SK-N-SH (cell line): ENCODE measurements around the gene PSKH1. TPM values are rescaled to one million over a fixed set of nuclear protein-coding genes. Genes with fewer than 3 reads are reported as not detected.

Experiments used
- CTCF ChIA-PET: fragments of 300-600, 350-600 bp; formaldehyde crosslinking; extraction: SDS; loops from one replicate; lab custom pipeline; 2021; lab: Yijun Ruan, JAX
- POLR2A ChIA-PET: fragments of 350-600 bp; sonication (Branson Sonifier 250); formaldehyde crosslinking; extraction: SDS; loops from one replicate; lab custom pipeline; 2020; ENCODE audit warnings: antibody characterized with exemption, inconsistent platforms; lab: Yijun Ruan, JAX
- DNase-seq: peaks from one replicate; pipeline ENCODE4 v3.0.0; 2012
- H2AFZ ChIP-seq: fragments of 200-600 bp; sonication (generic); 2 replicates; pipeline ENCODE4 v1.8.1; 2016; ENCODE audit warnings: antibody characterized with exemption, mild to moderate bottlenecking, low read depth
- H3F3A ChIP-seq: fragments of 200-600 bp; sonication (generic); replicated peaks from 2 replicates; pipeline ENCODE3; 2016; ENCODE audit warnings: antibody characterized with exemption, mild to moderate bottlenecking; ENCODE audit not compliant: insufficient read depth
- H3K27ac ChIP-seq, 2 experiments: fragments of 200-500 bp in 1 of 2; fragments of 200-600 bp in 1 of 2; sonication (Bioruptor generic) in 1 of 2; sonication (generic), shearing (Covaris generic) in 1 of 2; 2 replicates each; pipeline versions ENCODE4 v1.5.1 to v1.6.1; 2014 to 2016; ENCODE audit warnings: low read depth in 2 of 2, inconsistent platforms in 1 of 2, low read length in 1 of 2, mild to moderate bottlenecking in 1 of 2, mixed read lengths in 1 of 2
- H3K27me3 ChIP-seq: fragments of 200-600 bp; sonication (generic), shearing (Covaris generic); 2 replicates; pipeline ENCODE4 v1.6.1; 2016; ENCODE audit warnings: mixed run types; ENCODE audit not compliant: insufficient read depth
- H3K36me3 ChIP-seq, 2 experiments: fragments of 200-500 bp in 1 of 2; fragments of 200-600 bp in 1 of 2; sonication (Bioruptor generic) in 1 of 2; sonication (generic) in 1 of 2; replicated peaks in 1 of 2; 2 replicates each; pipeline versions ENCODE3 to v1.5.1; 2014 to 2016; ENCODE audit warnings: low read length in 1 of 2, mild to moderate bottlenecking in 1 of 2; ENCODE audit not compliant: insufficient read depth in 2 of 2, control insufficient read depth in 1 of 2
- H3K4me1 ChIP-seq, 2 experiments: fragments of 200-500 bp in 1 of 2; fragments of 200-600 bp in 1 of 2; sonication (Bioruptor generic) in 1 of 2; sonication (generic), shearing (Covaris generic) in 1 of 2; 2 replicates each; pipeline versions ENCODE4 v1.5.1 to v1.6.1; 2014 to 2016; ENCODE audit warnings: low read depth in 1 of 2, low read length in 1 of 2, mixed run types in 1 of 2; ENCODE audit not compliant: insufficient read depth in 2 of 2, control insufficient read depth in 1 of 2
- H3K4me2 ChIP-seq: fragments of 200-600 bp; sonication (generic), shearing (Covaris generic); 2 replicates; pipeline ENCODE4 v1.6.1; 2017; ENCODE audit warnings: mixed run types
- H3K4me3 ChIP-seq, 2 experiments: fragments of 200-500 bp in 1 of 2; fragments of 200-600 bp in 1 of 2; sonication (Bioruptor generic) in 1 of 2; sonication (generic), shearing (Covaris generic) in 1 of 2; 2 replicates each; pipeline versions ENCODE4 v1.5.1 to v1.8.1; 2014 to 2016; ENCODE audit warnings: low read depth in 2 of 2, inconsistent platforms in 1 of 2, low read length in 1 of 2, mild to moderate bottlenecking in 1 of 2, mixed read lengths in 1 of 2, moderate library complexity in 1 of 2
- H3K79me2 ChIP-seq: fragments of 200-600 bp; sonication (generic); 2 replicates; pipeline ENCODE4 v1.8.1; 2017; ENCODE audit warnings: mild to moderate bottlenecking; ENCODE audit not compliant: insufficient read depth
- H3K9ac ChIP-seq: fragments of 200-600 bp; sonication (generic); 2 replicates; pipeline ENCODE4 v1.6.1; 2017; ENCODE audit warnings: mixed run types
- H3K9me2 ChIP-seq: fragments of 200-600 bp; sonication (generic); 2 replicates; pipeline ENCODE4 v1.6.1; 2017; ENCODE audit warnings: mixed run types
- H3K9me3 ChIP-seq: fragments of 200-600 bp; sonication (generic); 2 replicates; pipeline ENCODE4 v1.6.1; 2017; ENCODE audit warnings: mixed run types, mild to moderate bottlenecking, moderate library complexity
- H4K20me1 ChIP-seq: fragments of 200-600 bp; sonication (generic); 2 replicates; pipeline ENCODE4 v1.6.1; 2017; ENCODE audit warnings: mild to moderate bottlenecking, mixed run types; ENCODE audit not compliant: insufficient read depth
- FOSL2 ChIP-seq: IDR thresholded peaks from 2 replicates; pipeline ENCODE4 v1.4.0; 2012; ENCODE audit warnings: low read depth, mild to moderate bottlenecking, moderate library complexity, borderline replicate concordance
- JUND ChIP-seq: IDR thresholded peaks from 2 replicates; pipeline ENCODE4 v1.4.0; 2012
- NFIC ChIP-seq: IDR thresholded peaks from 2 replicates; pipeline ENCODE4 v1.4.0; 2012; ENCODE audit warnings: borderline replicate concordance
- POLR2AphosphoS5 ChIP-seq: IDR thresholded peaks from 2 replicates; pipeline ENCODE4 v1.6.1; 2012; ENCODE audit warnings: low read depth, low read length
- RAD21 ChIP-seq: IDR thresholded peaks from 2 replicates; pipeline ENCODE4 v1.6.1; 2012; ENCODE audit warnings: mild to moderate bottlenecking, low read length
- YY1 ChIP-seq: IDR thresholded peaks from 2 replicates; pipeline ENCODE4 v1.4.0; 2012; ENCODE audit warnings: low read depth, mild to moderate bottlenecking
- WGBS: methylation state at CpG from one replicate; pipeline ENCODE4 v1.1.6; 2017; ENCODE audit warnings: low lambda C conversion rate; 5-methylcytosine and 5-hydroxymethylcytosine counted together
- polyA plus RNA-seq, 3 experiments: library from polyadenylated mRNA; depleted of rRNA; stranded (reverse); fragments of >200 nt; gene quantifications; 2 replicates each; pipeline ENCODE4 v1.2.3, GENCODE V29; 2012
- TF ChIP-seq, protein P1 (sequence below): IDR thresholded peaks from 2 replicates; pipeline ENCODE4 v1.4.0; 2012; ENCODE audit warnings: low read depth, borderline replicate concordance
- TF ChIP-seq, protein P2 (sequence below): IDR thresholded peaks from 2 replicates; pipeline ENCODE4 v1.4.0; 2012; ENCODE audit warnings: low read depth
- TF ChIP-seq, protein P3 (sequence below): IDR thresholded peaks from 2 replicates; pipeline ENCODE4; 2012
- TF ChIP-seq, protein P4 (sequence below): fragments of 150-350 bp; IDR thresholded peaks from 2 replicates; pipeline ENCODE4 v1.6.1; 2016; ENCODE audit warnings: mild to moderate bottlenecking, low read depth, low read length

The PSKH1 gene
- polyA plus RNA-seq, 1 of the 3 experiments (the other 2 are of a cell fraction) = 30.1 TPM

DNA sequence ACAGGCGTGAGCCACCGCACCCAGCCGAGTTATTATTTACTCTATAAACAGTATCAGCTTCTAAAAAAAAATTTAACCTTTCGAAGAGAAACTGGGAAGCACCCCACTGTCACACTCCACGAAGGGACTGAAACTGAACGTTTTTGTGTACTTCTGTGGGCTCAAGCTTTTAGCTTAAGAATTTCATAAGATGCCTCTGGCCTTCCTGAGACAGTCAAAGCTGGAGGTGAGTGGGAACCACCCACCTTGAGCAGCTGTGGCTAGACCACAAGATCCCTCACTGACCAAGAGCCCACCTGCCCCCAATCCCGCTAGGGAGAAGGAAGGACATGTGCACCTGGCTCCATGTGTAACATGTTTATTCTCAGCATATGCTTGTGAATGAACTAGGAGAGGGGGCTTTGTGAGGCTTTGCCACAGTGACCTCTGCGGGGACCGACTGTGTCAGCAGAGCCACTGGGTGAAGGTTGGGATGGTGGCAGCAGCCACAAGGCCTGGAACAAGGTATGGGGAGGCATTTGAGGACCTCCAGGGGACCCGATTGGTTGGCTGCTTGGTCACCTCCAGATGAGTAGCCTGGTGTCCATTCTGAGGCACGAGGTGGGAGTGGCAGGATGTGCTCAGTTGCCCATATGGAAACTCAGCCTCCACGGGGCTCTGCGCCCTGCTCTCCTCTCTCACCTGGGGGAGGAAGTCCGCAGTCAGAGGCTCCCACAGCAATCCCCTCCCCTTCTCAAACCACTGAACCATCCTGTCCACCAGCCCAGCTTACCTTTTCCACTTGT, 82.5 kb downstream of the PSKH1 start:
- H3K36me3 ChIP-seq = no peaks in the 10 kb centered on the region
- no peaks in the 10 kb centered on the region; the same call in 1 of the 2 replicates for H3K27me3 ChIP-seq
- 59% methylated on average over 14 of the region's 14 CpGs for WGBS
- H3K9ac ChIP-seq = no peak overlapping the region
- ChIA-PET POLR2A (no interaction called here), CTCF (interaction anchor here (1.2 kb wide), 1 partner anchor 90 kb away, joined by 3 read pairs; no protein-coding TSS in a partner anchor)
- H3K9me3 ChIP-seq = no peaks in the 10 kb centered on the region
- H3K4me2 ChIP-seq = no peak overlapping the region
- H3K4me1 ChIP-seq = no peaks in the 10 kb centered on the region
- H3K79me2 ChIP-seq = no peaks in the 10 kb centered on the region
- H3K4me3 ChIP-seq = no peak overlapping the region
- no peaks in the 10 kb centered on the region for H4K20me1 ChIP-seq
- no peak overlapping the region for H3K27ac ChIP-seq
- TF ChIP-seq, protein P1, sequence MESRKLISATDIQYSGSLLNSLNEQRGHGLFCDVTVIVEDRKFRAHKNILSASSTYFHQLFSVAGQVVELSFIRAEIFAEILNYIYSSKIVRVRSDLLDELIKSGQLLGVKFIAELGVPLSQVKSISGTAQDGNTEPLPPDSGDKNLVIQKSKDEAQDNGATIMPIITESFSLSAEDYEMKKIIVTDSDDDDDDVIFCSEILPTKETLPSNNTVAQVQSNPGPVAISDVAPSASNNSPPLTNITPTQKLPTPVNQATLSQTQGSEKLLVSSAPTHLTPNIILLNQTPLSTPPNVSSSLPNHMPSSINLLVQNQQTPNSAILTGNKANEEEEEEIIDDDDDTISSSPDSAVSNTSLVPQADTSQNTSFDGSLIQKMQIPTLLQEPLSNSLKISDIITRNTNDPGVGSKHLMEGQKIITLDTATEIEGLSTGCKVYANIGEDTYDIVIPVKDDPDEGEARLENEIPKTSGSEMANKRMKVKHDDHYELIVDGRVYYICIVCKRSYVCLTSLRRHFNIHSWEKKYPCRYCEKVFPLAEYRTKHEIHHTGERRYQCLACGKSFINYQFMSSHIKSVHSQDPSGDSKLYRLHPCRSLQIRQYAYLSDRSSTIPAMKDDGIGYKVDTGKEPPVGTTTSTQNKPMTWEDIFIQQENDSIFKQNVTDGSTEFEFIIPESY = no peak
- no peak overlapping the region for H2AFZ ChIP-seq
- no peaks in the 10 kb centered on the region for H3K9me2 ChIP-seq
- H3F3A ChIP-seq = no peaks in the 10 kb centered on the region
- no peak for DNase-seq

DNA sequence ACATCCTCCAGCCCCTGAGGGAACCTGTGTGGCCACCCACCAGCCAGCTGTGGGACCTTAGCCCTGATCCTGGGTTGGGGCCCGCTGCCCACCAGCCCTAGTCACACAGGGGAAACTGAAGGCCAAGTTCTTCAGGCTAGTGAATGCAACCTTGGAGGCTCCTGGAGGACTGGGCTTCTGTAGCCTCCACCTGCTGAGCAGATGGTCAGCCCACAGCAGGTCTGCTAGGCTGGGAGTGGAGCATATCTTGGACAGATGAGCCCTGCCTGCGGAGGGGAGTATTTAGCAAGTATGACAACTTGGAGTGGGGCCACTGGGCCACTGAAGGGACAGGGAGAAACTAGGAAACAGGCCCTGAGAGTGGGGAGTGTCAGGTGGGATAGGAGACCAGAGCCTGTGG, 83.2 kb downstream of the PSKH1 start:
- POLR2A ChIA-PET = interaction anchor here (0.6 kb wide), 1 partner anchor 49 kb away, joined by 3 read pairs; no protein-coding TSS in a partner anchor
- no peaks in the 10 kb centered on the region for H3K36me3 ChIP-seq
- no peaks in the 10 kb centered on the region for H3F3A ChIP-seq
- H2AFZ ChIP-seq = no peak overlapping the region
- CTCF ChIA-PET = no interaction called here
- H3K4me1 ChIP-seq = no peaks in the 10 kb centered on the region
- TF ChIP-seq NFIC (no peak), RAD21 (no peak), YY1 (no peak)
- TF ChIP-seq, protein P2, sequence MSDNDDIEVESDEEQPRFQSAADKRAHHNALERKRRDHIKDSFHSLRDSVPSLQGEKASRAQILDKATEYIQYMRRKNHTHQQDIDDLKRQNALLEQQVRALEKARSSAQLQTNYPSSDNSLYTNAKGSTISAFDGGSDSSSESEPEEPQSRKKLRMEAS = no peak
- no peaks in the 10 kb centered on the region for H4K20me1 ChIP-seq
- no peak for DNase-seq
- H3K27me3 ChIP-seq = no peaks in the 10 kb centered on the region; the same call in 1 of the 2 replicates
- no peak overlapping the region for H3K9ac ChIP-seq
- H3K4me3 ChIP-seq = no peak overlapping the region
- no peak overlapping the region for H3K27ac ChIP-seq
- no peaks in the 10 kb centered on the region for H3K79me2 ChIP-seq
- H3K9me2 ChIP-seq = no peaks in the 10 kb centered on the region
- WGBS = 64% methylated on average over 1 of the region's 2 CpGs
- no peaks in the 10 kb centered on the region for H3K9me3 ChIP-seq
- no peak overlapping the region for H3K4me2 ChIP-seq

DNA sequence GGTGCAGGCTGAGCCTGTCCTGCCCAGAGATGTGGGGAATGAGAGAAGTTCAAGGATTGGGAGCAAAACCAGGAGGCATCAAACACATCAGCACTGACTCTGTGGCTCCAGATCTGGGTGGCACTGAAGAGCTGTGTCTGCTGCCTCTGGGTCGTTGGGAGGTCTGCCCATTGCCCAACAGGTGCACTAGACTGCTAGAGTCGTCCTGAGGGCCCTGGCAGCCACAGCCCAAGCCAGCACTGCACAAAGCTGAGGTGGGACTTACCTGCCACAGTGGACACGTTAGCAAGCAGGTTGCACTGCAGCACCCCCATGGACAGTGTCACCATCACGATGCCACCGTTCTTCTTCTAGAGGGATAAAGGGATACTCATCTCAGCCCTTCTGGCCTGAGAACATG, 84.0 kb downstream of the PSKH1 start:
- no CpG with 5 or more reads among the region's 5 CpGs for WGBS
- no peak overlapping the region for H3K4me2 ChIP-seq
- no peaks in the 10 kb centered on the region for H3K36me3 ChIP-seq
- no peaks in the 10 kb centered on the region for H3K79me2 ChIP-seq
- no peaks in the 10 kb centered on the region for H3K9me2 ChIP-seq
- H3K9me3 ChIP-seq = no peaks in the 10 kb centered on the region
- TF ChIP-seq JUND (no peak), FOSL2 (no peak), POLR2AphosphoS5 (no peak)
- TF ChIP-seq, protein P3, sequence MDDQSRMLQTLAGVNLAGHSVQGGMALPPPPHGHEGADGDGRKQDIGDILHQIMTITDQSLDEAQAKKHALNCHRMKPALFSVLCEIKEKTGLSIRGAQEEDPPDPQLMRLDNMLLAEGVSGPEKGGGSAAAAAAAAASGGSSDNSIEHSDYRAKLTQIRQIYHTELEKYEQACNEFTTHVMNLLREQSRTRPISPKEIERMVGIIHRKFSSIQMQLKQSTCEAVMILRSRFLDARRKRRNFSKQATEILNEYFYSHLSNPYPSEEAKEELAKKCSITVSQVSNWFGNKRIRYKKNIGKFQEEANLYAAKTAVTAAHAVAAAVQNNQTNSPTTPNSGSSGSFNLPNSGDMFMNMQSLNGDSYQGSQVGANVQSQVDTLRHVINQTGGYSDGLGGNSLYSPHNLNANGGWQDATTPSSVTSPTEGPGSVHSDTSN = no peak
- TF ChIP-seq, protein P2 = no peak
- TF ChIP-seq, protein P4, sequence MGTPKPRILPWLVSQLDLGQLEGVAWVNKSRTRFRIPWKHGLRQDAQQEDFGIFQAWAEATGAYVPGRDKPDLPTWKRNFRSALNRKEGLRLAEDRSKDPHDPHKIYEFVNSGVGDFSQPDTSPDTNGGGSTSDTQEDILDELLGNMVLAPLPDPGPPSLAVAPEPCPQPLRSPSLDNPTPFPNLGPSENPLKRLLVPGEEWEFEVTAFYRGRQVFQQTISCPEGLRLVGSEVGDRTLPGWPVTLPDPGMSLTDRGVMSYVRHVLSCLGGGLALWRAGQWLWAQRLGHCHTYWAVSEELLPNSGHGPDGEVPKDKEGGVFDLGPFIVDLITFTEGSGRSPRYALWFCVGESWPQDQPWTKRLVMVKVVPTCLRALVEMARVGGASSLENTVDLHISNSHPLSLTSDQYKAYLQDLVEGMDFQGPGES = no peak
- H3F3A ChIP-seq = no peaks in the 10 kb centered on the region
- no peak overlapping the region for H3K4me3 ChIP-seq
- no peaks in the 10 kb centered on the region; the same call in 1 of the 2 replicates for H3K27me3 ChIP-seq
- H3K9ac ChIP-seq = no peak overlapping the region
- POLR2A ChIA-PET = no interaction called here
- DNase-seq = no peak
- H2AFZ ChIP-seq = no peak overlapping the region
- H3K4me1 ChIP-seq = no peaks in the 10 kb centered on the region
- H4K20me1 ChIP-seq = no peaks in the 10 kb centered on the region
- no peak overlapping the region for H3K27ac ChIP-seq
- CTCF ChIA-PET = no interaction called here
